Fibroblast of skin of back (primary cell): ENCODE measurements around the gene CAMK2A.
"Not testable (repeated sequence)": the region's sequence is repeated elsewhere in the genome, so short reads cannot be mapped to it uniquely, and the experiment has no call there.

ENCODE experiments used
- DNase-seq: peaks from one replicate; pipeline ENCODE4 v3.0.0-alpha.2; 2013

CAMK2A gene

GRCh38 chr5:150253416-150254208, 36.0 kb downstream of the CAMK2A start:
- DNase-seq, result no peak

- no peak for DNase-seq
Observed at GRCh38 chr5:150252489-150252888, 37.1 kb downstream of the CAMK2A start.

- no peak for DNase-seq
Observed at GRCh38 chr5:150251504-150251903, 38.1 kb downstream of the CAMK2A start.

GRCh38 chr5:150249744-150250143, 39.8 kb downstream of the CAMK2A start:
- DNase-seq, result no peak

GRCh38 chr5:150248946-150249345, 40.6 kb downstream of the CAMK2A start:
- DNase-seq, result no peak

GRCh38 chr5:150248493-150248892, 41.1 kb downstream of the CAMK2A start:
- not testable (repeated sequence) for DNase-seq

GRCh38 chr5:150247726-150248125, 41.8 kb downstream of the CAMK2A start:
- no peak for DNase-seq

GRCh38 chr5:150246835-150247234, 42.7 kb downstream of the CAMK2A start:
- DNase-seq, result no peak

- DNase-seq, result no peak
Observed at GRCh38 chr5:150246429-150246828, 43.1 kb downstream of the CAMK2A start.

GRCh38 chr5:150245808-150246207, 43.8 kb downstream of the CAMK2A start:
- DNase-seq, result no peak

GRCh38 chr5:150245111-150245789, 44.3 kb downstream of the CAMK2A start:
- DNase-seq, result no peak

- no peak for DNase-seq
Observed at GRCh38 chr5:150244209-150244608, 45.4 kb downstream of the CAMK2A start.

GRCh38 chr5:150243590-150243989, 46.0 kb downstream of the CAMK2A start:
- DNase-seq, result no peak

GRCh38 chr5:150242251-150242894, 47.2 kb downstream of the CAMK2A start:
- DNase-seq, result no peak

GRCh38 chr5:150241298-150242160, 48.0 kb downstream of the CAMK2A start:
- DNase-seq, result no peak

- DNase-seq, result no peak
Observed at GRCh38 chr5:150239794-150240122, 49.8 kb downstream of the CAMK2A start.

GRCh38 chr5:150239099-150239793, 50.3 kb downstream of the CAMK2A start:
- DNase-seq, result no peak

- no peak for DNase-seq
Observed at GRCh38 chr5:150238646-150239045, 50.9 kb downstream of the CAMK2A start.

- DNase-seq, result no peak
Observed at GRCh38 chr5:150236981-150237754, 52.4 kb downstream of the CAMK2A start.

- no peak for DNase-seq
Observed at GRCh38 chr5:150236313-150236712, 53.3 kb downstream of the CAMK2A start.

GRCh38 chr5:150235500-150235854, 54.1 kb downstream of the CAMK2A start:
- DNase-seq, result no peak
